Caki2 (cell line): Measurements from ENCODE around the gene PLXDC1. TPM values are rescaled to one million over a fixed set of nuclear protein-coding genes. Genes with fewer than 3 reads are reported as not detected.

Source experiments
- DNase-seq: peaks from one replicate; pipeline ENCODE4 v3.0.0-alpha.2; 2015; ENCODE audit warnings: low read depth
- in situ Hi-C: cut with HindIII; loops from 2 replicates; pipeline ENCODE4 v1.10.0; 2016; ENCODE audit warnings: low sequenced_read_pairs, low pct_unique_long_range_greater_than_20kb, mixed read lengths
- total RNA-seq: library from RNA; depleted of rRNA; stranded (reverse); fragments of >200 nt; shearing (Covaris generic); gene quantifications from 2 replicates; pipeline ENCODE4 v1.2.3, GENCODE V29; 2014; ENCODE audit warnings: low replicate concordance

The PLXDC1 gene
- total RNA-seq, 1 experiment from 2014 or later: not detected

DNA sequence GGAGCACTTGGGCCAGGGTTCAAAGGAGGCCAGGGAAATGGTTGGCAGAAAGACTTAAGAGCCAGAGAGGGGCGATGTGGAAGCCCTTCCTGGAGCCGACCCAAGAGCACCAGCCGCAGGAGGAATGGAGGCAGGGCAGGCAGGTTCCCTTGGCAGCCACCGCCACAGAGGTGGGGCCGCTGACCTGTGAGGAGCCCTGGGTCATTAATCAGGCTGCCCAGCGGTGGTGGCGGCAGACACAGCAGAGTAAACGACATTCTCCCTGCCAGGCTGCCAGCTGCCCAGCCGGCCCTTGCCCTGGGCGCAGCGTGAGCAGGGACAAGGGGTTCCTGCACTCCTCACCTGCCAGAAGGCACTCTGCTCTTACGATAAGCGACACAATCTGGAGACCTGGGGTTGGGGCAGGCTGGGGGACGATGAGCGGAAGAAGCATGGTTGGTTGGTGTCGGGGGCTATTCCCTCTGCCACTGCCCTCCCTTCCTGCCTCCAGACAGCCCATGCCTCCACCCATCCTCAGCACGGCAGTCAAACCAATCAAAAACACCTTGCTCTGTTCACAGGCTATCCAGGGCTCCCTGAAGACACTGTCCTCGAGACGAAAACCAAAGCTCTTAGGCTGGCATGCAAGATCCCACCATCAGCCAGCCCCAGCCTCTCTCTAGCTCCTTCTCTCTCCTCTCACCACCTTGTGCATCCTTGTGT, 40.9 kb downstream of the PLXDC1 start:
- DNase-seq: peak; percentile 40
- in situ Hi-C loops: no loop called here

DNA sequence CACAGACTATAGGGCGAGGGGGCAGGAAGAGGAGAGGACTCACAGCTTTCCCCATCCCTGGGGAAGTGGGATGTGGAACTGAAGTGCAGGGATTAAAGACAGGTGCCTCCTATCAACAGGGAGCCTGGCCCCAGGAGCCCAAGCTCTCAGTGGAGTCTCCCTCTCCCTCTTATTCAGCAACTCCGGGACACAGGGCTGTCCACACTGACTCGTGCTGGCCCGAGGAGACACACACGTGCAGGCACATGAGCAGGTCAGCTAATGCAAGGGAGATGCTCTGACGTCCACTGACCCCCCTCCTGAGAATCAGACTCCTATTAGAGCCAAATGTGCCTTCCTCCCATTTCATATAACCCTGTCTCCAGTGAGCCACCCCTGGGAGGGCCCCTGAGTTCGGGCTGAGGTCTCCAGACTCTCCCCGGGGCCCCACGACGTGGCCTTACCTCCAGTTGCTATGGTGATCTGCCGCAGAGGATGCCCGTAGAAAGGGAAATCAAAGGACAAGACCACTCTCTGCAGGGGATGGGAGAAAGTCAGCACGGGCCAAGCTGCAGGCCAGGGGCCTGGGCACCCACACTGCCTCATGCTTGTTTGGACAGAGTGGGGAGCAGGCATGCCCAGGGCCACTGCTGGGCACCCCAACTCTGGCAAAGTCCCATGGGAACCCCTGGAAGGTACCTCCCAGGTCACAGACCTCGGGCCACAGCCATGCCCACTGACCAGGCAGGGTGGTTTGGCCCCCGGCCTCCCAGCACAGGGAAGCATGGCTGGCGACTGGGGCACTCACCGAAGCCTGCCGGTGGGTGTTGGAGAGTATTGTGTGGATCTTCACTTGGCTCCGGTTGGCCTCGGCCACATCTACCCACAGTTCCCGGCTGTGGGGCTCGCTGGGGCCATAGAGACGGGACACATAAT, 42.7 kb downstream of the PLXDC1 start:
- DNase-seq: no peak
- in situ Hi-C loops: no loop called here

GRCh38 chr17:39107973-39108372, 43.5 kb downstream of the PLXDC1 start:
- DNase-seq: no peak
- in situ Hi-C loops: no loop called here

DNA sequence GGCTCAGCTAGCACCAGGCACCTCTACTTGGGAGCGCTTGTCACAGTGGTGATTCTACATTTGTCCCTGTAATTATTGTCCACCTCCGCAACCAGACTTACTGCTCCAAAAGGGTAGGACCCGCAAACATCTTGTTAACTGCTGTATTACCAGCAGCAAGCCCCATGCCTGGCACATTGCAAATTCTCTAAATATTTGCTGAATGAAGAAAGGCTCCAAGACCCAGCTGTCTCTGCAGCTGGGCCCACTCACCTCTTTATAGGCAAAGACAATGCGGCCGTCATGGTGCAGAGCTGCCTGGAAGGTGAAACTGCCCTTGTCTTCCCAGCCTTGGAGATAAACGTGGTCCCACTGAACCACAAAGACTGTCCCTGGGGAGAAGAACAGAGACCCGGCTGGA, 44.3 kb downstream of the PLXDC1 start:
- DNase-seq: no peak
- in situ Hi-C loops: no loop called here

DNA sequence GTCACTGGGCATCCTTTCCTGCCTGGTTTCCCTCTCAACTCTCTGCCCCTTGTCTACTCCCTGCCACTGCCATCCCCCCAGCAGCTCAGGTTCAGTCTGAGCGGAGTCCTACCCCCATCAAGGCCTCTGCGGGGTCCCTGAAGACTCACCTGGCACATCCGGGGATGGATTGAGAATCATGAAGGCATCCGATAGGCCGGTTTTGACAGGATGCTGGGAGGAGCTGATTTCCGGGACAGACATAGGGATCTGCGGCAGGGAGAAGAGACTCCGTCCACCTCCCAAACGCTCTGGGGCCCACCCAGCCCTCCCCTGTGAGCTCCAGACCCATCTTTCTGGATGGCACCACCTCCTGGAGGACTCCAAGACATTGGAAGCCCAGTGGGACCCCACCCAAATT, 45.7 kb downstream of the PLXDC1 start:
- DNase-seq: no peak
- in situ Hi-C loops: no loop called here

DNA sequence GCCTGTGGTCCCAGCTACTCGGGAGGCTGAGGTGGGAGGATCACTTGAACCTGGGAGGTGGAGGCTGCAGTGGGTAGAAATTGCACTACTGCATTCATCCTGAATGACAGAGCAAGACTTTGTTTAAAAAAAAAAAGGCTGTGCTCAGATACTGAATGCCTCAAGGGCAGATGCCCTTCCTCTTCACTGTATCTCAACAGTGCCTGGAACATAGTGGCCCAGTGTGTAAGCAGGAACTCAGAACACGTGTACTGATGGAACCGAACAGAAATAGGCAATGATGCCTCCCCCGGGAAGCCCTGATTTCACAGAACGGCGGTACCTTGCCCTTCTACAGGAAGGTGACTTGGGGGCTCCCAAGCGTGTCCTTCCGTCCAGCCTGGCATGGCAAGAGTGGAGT, 46.8 kb downstream of the PLXDC1 start:
- DNase-seq: no peak
- in situ Hi-C loops: no loop called here

GRCh38 chr17:39104046-39104445, 47.4 kb downstream of the PLXDC1 start:
- in situ Hi-C loops: no loop called here
- DNase-seq: no peak

GRCh38 chr17:39101091-39101490, 50.3 kb downstream of the PLXDC1 start:
- DNase-seq: no peak
- in situ Hi-C loops: no loop called here

- DNase-seq: no peak
- in situ Hi-C loops: no loop called here
Measured at GRCh38 chr17:39100530-39100929, 50.9 kb downstream of the PLXDC1 start.

- in situ Hi-C loops: no loop called here
- no peak for DNase-seq
Measured at GRCh38 chr17:39099663-39100286, 51.7 kb downstream of the PLXDC1 start.

- DNase-seq: no peak
- in situ Hi-C loops: no loop called here
Measured at GRCh38 chr17:39098588-39098987, 52.8 kb downstream of the PLXDC1 start.

DNA sequence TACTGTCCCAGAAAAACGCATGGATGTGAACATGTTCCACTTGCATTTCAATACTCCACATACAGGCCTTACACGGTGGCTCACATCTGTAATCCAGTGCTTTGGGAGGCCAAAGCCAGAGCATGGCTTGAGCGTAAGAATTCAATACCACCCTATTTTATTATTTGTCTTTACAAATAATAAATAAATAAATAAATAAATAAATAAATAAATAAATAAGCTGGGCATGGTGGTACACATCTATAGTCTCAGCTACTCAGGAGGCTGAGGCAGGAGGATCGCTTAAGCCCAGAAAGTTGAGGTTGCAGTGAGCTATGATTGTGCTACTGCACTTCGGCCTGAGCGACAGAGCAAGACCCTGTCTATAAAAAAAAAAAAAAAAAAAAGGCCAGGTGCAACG, 53.9 kb downstream of the PLXDC1 start:
- in situ Hi-C loops: no loop called here
- DNase-seq: no peak

GRCh38 chr17:39097150-39097519, 54.3 kb downstream of the PLXDC1 start:
- no peak for DNase-seq
- in situ Hi-C loops: no loop called here

DNA sequence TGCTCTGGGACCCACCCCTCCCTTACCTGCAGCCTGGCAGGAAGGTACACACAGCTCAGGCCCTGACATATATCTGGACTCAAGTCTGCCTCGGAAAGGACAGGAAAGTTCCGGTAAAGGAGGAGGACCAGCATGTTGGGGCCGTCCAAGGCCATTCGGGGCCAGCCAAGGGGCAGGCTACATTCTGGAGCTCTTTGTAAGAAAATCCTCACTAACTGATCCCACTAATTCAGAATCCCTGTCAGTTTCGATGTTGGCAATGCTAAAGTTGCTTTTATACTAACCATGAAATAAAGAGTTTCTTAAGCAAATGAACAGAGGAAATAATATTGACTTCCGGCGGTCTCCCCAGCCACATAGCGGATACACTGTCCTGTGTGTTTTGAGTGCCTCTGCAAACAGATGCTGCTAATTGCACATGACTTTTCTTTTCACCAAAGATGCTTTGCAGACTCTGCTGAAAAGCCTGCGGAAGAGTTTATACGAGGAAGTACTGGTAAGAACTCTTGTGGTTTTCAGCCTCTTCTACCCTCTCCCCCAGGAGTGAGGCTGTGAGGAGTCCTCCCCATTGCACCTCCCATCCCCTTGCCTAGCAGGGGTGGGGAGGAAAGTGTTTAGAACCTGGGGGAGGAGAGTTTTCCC, 54.8 kb downstream of the PLXDC1 start:
- in situ Hi-C loops: no loop called here
- no peak for DNase-seq

DNA sequence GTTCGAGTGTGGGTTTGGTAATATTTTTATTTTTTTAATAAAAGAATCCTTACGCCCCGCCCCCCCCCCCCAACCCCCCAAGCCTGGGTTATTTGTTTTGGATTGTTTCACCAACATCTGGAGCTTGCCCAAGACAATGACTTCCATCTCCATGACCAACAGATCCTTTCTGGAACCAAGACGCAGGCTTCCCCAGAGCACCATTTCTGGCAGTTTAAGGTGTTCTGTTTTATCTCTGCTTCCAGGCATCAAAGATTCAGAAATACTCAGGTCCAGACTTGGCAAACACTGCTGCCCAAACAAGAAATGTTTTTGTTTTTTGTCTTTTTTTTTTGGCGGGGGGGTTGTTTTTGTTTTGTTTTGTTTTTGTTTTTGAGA, 56.1 kb downstream of the PLXDC1 start:
- in situ Hi-C loops: no loop called here

GRCh38 chr17:39094607-39095308, 56.7 kb downstream of the PLXDC1 start:
- in situ Hi-C loops: no loop called here
- no peak for DNase-seq

More for the DNA sequence above, 56.1 kb downstream of the PLXDC1 start:
- DNase-seq: no peak

GRCh38 chr17:39092692-39093230, 58.7 kb downstream of the PLXDC1 start:
- DNase-seq: no peak
- in situ Hi-C loops: no loop called here
